HG03097 (cell line): ENCODE results near the gene EIF4A3.

Experiments used
- ATAC-seq: cut with Tn5 transposase; IDR thresholded peaks from one replicate; pipeline ENCODE4 v1.9.1; 2021; ENCODE audit not compliant: unreplicated experiment, low FRiP score

EIF4A3 gene

DNA sequence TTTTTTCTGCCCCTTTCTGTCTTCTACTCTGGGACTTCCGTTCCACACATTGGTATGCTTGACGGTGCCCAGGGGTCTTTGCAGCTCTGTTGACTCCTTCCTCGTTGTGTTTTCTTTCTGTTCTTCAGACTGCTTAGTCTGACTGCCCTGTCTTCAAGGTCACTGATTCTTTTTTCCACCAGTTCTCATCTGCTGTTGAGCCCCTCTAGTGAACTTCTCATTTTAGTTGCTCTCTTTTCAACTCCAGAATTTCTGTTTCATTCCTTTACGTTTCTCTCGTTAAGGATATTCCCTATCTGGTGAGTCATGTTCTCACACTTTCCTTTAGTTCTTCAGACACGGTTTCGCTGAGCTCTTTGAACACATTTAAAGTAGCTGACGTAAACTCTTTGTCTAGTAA is 31.8 kb downstream of the EIF4A3 start:
- ATAC-seq, result no peak

DNA sequence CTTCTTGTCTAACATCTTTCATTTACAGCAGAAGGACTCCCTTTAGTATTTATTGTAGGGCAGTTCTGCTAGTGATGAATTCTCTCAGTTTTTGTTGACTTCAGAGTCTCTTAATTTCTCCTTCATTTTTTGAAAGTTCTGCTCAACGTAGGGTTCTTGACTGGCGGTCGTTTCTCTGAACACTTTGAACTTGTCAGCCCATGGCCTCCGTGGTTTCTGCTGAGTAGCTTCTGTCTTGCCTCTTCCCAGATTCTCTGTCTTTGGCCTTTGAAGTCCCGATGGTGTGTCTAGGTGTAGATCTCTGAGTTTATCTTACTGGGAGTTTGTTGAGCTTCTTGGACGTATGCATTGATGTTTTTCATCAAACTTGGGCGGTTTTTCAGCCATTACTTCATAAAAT is 32.2 kb downstream of the EIF4A3 start:
- no peak for ATAC-seq

DNA sequence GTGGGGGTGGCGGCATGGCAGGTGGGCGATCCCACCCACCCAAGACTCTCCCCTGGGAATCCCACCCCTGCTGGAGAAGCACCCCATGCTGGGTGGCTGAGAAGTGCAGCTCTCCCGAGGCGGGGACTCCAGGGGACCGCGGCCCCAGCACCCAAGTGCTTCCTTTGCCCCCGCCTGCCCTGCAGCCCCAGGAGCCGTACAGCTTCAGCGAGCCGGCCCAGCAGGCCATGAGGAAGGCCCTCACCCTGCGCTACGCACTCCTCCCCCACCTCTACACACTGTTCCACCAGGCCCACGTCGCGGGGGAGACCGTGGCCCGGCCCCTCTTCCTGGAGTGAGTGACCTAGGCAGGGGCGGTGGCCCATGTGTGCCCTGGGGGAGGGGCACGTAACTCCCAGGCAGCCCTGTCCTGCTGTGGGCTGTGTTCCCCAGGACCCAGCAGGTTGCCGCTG is 33.9 kb downstream of the EIF4A3 start:
- no peak for ATAC-seq

DNA sequence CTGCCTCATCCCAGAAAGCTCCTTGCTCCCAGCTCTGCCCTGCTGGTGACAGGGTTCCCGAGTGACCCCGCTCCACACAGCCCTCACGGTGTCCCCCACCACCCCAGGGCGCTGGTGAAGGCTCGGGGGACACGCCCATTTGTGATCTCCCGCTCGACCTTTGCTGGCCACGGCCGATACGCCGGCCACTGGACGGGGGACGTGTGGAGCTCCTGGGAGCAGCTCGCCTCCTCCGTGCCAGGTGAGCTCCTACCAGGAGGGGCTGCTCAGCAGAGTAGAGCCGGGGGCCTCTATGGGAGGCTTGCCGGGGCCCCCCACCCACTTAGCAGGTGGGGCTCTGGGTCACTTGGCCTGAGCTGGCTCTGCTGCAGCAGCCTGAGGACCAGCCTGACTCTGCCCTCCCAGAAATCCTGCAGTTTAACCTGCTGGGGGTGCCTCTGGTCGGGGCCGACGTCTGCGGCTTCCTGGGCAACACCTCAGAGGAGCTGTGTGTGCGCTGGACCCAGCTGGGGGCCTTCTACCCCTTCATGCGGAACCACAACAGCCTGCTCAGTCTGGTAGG is 34.4 kb downstream of the EIF4A3 start:
- ATAC-seq, result no peak

DNA sequence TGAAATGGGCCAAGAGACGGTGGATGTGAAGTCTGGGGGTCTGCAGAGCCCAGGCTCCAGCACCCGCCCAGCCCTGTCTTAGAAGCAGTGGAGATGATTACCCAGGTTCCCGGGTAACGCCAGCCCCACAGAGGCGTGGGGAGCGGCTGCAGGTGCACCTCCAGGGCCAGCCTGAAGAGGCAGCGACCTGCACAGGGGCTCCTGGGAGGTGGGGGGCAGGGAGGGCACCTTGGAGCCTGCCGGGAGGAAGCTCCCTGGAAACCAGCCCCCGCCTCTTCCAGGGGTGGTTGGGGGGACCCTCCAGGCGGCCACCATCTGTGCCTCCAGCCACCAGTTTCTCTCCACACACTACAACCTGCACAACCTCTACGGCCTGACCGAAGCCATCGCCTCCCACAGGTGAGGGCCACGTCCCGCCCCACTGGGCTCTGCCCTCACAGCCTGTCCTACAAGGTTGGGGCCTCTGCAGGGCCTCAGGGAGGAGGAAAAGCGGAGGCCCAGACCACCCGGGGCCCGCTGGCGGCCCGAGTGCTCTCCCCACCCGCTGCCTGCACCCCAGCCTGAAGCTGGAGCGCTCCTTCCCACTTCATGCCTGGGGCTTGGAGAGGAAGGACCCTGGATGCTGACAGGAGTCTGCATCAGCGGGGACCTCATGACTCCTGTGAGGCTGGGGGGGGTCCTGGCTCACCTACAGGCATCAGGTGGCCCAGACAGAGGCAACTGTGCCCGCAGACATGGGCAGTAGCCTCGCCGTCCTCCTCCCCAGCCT is 35.0 kb downstream of the EIF4A3 start:
- no peak for ATAC-seq

DNA sequence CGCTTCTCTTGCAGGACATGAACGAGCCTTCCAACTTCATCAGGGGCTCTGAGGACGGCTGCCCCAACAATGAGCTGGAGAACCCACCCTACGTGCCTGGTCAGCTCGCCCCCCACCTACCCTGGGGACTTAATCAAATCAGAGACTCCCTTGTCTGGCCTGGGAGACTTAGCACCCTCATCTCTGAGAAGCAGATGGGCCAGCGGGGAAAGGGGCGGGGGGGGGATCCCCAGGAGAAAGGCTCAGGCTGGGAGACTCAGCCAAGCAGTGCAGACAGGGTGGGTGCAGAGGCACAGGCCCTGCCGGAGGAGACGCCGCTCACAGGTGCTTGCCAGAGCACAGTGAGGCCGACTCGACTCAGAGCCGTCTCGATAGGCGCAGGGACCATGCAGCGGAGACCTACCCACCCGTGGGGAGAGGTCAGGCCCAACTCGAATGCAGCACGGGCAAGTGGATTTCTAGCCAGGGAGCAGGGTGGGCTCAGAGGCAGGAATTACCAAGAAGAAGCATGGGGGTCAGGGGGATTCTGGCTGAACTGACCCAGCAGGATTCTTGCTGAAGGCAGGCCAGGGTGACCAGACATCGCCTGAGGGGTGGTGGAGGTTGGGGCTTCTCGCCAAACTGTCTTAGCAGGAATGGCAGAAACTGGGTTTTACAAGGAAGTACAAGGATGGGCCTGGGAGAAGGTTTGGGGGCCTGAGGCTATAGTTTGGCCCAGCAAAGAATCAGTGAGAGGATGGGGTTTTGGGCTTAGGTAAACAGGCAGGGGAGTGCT is 35.8 kb downstream of the EIF4A3 start:
- no peak for ATAC-seq

DNA sequence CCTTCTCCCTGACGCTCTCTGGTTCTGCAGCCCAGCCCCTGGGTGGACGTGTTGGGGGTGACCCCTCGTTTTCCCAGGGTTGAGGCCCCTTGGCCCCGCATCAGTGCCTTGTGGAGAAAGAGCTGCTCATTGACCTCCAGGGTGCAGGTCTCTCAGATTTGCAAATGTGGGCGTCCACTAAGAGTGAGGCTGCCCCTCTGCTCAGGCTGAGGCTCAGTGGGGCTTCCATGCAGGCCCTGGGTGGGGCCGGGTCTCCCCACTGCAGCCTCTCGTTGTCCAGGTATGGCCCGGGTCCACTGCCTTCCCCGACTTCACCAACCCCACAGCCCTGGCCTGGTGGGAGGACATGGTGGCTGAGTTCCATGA is 36.5 kb downstream of the EIF4A3 start:
- no peak for ATAC-seq

DNA sequence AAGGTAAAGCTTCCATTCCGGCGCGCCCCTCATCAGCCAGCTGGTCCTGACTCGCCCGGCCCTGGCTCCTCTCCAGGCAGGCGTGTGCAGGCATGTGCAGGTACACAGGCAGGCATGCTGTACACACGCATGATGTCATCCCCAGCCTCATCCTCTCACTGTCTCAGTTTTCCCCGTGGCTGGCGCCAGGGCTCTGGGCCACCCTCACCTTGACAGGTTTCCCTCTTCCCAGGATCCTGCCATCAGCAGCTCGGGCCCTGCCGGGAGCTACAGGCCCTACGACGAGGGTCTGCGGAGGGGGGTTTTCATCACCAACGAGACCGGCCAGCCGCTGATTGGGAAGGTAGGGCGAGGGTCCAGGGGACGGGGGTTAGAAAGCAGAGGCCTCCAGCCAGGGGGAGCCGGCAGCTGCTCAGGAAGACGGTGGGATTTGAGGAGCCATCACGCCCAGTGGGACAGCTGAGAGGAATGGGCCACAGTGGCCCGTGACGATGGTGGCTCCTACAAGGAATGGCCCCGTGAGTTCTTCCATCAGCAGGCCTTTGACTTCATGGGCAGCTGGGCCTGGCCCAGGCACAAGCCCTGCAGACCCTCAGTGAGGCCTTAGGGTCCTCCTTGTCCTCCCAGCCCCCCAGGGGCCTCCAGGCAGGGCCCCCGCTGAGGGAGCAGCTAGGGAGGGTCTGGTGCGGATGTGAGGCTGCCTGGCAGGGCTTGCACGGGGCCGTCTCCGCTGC is 37.0 kb downstream of the EIF4A3 start:
- ATAC-seq, result no peak

DNA sequence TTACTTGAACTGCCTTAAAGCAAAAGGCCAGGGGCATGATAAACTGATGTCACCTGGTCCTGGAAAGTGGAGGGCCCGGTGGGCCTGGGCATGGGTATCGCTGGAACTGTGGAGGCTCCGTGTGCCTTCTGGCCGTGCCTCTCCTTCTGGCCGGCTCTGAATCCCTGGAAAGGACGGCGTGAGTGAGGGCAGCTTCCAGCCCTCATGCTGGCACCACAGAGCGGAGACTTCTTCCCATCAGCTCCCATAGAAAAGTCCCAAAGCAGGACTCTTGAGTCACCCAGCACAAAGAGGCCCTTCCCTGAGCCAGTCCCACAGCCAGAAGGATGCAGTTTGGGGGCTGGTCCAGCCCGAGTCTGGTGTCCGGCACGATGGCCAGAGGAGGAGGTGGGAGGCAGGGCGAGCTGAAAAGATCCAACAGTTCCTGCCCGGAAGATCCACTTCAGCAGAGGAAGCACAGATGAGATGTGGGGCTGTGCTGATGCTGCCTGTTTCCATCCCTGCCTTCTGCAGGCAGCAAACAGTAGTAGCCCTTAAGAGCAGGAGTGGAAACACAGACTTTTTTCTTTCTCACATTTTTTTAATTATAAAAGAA is 37.8 kb downstream of the EIF4A3 start:
- ATAC-seq, result no peak

DNA sequence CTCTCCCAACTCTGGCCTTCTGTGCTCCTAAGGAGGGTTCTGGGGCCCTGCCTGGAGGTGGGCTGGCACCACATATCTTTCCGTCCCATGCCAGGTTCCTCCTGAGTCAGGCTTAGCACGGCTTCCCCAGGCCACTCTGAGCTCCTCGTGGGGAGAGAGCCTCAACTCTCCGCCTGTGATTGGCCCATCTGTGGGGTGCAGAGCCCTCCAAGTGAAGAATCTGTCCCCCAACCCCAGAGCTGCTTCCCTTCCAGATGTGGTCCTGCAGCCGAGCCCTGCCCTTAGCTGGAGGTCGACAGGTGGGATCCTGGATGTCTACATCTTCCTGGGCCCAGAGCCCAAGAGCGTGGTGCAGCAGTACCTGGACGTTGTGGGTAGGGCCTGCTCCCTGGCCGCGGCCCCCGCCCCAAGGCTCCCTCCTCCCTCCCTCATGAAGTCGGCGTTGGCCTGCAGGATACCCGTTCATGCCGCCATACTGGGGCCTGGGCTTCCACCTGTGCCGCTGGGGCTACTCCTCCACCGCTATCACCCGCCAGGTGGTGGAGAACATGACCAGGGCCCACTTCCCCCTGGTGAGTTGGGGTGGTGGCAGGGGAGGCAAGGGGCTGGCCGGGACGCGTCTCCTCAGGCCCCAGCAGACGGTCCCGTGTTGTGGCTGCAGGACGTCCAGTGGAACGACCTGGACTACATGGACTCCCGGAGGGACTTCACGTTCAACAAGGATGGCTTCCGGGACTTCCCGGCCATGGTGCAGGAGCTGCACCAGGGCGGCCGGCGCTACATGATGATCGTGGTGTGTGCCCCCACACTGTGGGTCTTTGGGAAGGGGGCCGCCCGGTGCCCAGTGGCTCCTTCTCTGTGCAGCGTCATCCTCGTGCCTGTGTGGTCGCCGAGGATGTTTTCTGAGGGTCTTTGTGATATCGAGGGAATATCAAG is 38.6 kb downstream of the EIF4A3 start:
- no peak for ATAC-seq

DNA sequence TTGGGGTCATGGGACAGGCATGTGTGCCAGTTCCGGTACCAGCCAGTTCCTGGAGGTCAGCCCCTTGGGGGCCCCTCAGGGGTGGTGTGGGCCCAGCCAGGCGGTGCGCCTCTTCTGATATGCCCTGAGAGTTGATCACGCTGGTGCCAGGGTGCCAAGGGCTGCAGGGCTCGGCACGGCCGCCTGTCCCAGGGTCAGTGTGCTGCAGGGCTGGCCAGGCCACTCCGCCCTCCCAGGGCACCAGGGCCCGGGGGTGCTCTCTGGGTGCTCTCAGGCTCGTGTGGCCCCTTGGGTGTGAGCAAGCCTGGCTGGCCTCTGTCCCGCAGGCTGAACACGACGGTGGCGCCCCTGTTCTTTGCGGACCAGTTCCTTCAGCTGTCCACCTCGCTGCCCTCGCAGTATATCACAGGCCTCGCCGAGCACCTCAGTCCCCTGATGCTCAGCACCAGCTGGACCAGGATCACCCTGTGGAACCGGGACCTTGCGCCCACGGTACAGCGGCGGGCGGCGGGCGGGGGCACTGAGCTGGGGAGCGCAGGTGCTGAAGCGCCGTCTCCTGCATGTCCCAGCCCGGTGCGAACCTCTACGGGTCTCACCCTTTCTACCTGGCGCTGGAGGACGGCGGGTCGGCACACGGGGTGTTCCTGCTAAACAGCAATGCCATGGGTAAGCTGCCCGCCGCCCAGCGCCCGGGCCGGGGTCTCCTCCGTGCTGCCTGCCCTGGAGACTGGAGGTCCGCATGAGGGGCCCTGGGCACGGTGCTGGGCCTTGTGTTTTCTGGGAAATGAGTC is 39.5 kb downstream of the EIF4A3 start:
- ATAC-seq, result no peak

DNA sequence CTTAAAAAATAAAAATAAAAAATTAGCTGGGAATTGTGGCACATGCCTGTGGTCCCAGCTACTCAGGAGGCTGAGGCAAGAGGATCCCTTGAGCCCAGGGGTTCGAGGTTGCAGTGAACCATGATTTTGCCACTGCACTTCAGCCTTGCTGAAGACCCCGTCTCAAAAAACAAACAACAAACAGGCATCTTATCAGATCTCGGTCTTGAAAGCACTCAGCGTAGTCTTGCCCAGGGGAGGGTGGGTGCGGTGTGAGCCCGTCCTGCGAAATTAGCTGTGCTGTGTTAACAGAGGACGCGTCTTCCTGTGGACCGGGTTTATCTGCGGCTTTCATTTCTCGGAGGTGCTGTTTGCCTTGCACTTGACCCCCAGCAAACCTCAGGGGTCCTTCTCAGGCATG is 40.2 kb downstream of the EIF4A3 start:
- no peak for ATAC-seq

DNA sequence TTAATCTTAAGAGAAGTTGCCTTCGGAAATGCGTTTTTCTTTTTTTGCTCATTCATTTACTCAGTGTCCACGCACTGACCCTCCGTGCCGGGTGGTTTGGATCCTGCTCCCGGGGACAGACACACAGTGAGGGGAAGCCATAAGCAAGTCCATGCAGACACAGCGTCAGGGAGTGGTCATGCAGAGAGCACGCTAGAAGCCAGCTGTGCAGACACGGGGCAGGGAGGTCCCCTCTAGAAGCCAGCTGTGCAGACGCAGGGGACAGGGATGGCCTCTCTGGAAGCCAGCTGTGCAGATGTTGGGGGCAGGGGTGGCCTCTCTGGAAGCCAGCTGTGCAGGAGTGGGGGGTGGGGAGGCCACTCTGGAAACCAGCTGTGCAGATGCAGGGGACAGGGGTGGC is 40.8 kb downstream of the EIF4A3 start:
- ATAC-seq, result no peak

DNA sequence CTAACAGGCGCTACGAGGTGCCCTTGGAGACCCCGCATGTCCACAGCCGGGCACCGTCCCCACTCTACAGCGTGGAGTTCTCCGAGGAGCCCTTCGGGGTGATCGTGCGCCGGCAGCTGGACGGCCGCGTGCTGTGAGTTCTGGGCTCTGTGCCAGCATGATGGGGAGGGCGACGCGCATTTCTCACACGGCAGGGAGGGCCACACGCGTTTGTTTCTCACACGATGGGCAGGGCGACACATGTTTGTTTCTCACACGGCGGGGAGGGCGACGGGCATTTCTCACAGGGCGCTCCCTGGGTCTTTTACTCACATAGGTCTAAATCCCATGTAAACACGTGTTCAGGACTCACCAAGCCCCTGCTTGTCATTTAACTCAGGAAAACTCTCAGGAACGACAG is 41.2 kb downstream of the EIF4A3 start:
- ATAC-seq, result no peak

DNA sequence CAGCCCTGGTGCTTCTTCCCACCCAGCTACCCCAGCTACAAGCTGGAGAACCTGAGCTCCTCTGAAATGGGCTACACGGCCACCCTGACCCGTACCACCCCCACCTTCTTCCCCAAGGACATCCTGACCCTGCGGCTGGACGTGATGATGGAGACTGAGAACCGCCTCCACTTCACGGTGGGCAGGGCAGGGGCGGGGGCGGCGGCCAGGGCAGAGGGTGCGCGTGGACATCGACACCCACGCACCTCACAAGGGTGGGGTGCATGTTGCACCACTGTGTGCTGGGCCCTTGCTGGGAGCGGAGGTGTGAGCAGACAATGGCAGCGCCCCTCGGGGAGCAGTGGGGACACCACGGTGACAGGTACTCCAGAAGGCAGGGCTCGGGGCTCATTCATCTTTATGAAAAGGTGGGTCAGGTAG is 42.0 kb downstream of the EIF4A3 start:
- ATAC-seq, result no peak

DNA sequence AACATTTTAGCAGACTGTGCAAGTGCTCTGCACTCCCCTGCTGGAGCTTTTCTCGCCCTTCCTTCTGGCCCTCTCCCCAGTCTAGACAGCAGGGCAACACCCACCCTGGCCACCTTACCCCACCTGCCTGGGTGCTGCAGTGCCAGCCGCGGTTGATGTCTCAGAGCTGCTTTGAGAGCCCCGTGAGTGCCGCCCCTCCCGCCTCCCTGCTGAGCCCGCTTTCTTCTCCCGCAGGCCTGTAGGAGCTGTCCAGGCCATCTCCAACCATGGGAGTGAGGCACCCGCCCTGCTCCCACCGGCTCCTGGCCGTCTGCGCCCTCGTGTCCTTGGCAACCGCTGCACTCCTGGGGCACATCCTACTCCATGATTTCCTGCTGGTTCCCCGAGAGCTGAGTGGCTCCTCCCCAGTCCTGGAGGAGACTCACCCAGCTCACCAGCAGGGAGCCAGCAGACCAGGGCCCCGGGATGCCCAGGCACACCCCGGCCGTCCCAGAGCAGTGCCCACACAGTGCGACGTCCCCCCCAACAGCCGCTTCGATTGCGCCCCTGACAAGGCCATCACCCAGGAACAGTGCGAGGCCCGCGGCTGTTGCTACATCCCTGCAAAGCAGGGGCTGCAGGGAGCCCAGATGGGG is 42.5 kb downstream of the EIF4A3 start:
- no peak for ATAC-seq

DNA sequence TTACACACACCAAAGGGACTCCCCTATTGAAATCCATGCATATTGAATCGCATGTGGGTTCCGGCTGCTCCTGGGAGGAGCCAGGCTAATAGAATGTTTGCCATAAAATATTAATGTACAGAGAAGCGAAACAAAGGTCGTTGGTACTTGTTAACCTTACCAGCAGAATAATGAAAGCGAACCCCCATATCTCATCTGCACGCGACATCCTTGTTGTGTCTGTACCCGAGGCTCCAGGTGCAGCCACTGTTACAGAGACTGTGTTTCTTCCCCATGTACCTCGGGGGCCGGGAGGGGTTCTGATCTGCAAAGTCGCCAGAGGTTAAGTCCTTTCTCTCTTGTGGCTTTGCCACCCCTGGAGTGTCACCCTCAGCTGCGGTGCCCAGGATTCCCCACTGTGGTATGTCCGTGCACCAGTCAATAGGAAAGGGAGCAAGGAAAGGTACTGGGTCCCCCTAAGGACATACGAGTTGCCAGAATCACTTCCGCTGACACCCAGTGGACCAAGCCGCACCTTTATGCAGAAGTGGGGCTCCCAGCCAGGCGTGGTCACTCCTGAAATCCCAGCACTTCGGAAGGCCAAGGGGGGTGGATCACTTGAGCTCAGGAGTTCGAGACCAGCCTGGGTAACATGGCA is 43.4 kb downstream of the EIF4A3 start:
- no peak for ATAC-seq
